SK-N-SH (cell line): ENCODE data around the gene CADM1. TPM values are rescaled to one million over a fixed set of nuclear protein-coding genes. Genes with fewer than 3 reads are reported as not detected.

Experiments used
- CTCF ChIA-PET: fragments of 300-600, 350-600 bp; formaldehyde crosslinking; extraction: SDS; loops from one replicate; lab custom pipeline; 2021; lab: Yijun Ruan, JAX
- POLR2A ChIA-PET: fragments of 350-600 bp; sonication (Branson Sonifier 250); formaldehyde crosslinking; extraction: SDS; loops from one replicate; lab custom pipeline; 2020; ENCODE audit warnings: antibody characterized with exemption, inconsistent platforms; lab: Yijun Ruan, JAX
- DNase-seq: peaks from one replicate; pipeline ENCODE4 v3.0.0; 2012
- H2AFZ ChIP-seq: fragments of 200-600 bp; sonication (generic); 2 replicates; pipeline ENCODE4 v1.8.1; 2016; ENCODE audit warnings: antibody characterized with exemption, mild to moderate bottlenecking, low read depth
- H3F3A ChIP-seq: fragments of 200-600 bp; sonication (generic); replicated peaks from 2 replicates; pipeline ENCODE3; 2016; ENCODE audit warnings: antibody characterized with exemption, mild to moderate bottlenecking; ENCODE audit not compliant: insufficient read depth
- H3K27ac ChIP-seq, 2 experiments: fragments of 200-500 bp in 1 of 2; fragments of 200-600 bp in 1 of 2; sonication (Bioruptor generic) in 1 of 2; sonication (generic), shearing (Covaris generic) in 1 of 2; 2 replicates each; pipeline versions ENCODE4 v1.5.1 to v1.6.1; 2014 to 2016; ENCODE audit warnings: low read depth in 2 of 2, inconsistent platforms in 1 of 2, low read length in 1 of 2, mild to moderate bottlenecking in 1 of 2, mixed read lengths in 1 of 2
- H3K27me3 ChIP-seq: fragments of 200-600 bp; sonication (generic), shearing (Covaris generic); 2 replicates; pipeline ENCODE4 v1.6.1; 2016; ENCODE audit warnings: mixed run types; ENCODE audit not compliant: insufficient read depth
- H3K36me3 ChIP-seq, 2 experiments: fragments of 200-500 bp in 1 of 2; fragments of 200-600 bp in 1 of 2; sonication (Bioruptor generic) in 1 of 2; sonication (generic) in 1 of 2; replicated peaks in 1 of 2; 2 replicates each; pipeline versions ENCODE3 to v1.5.1; 2014 to 2016; ENCODE audit warnings: low read length in 1 of 2, mild to moderate bottlenecking in 1 of 2; ENCODE audit not compliant: insufficient read depth in 2 of 2, control insufficient read depth in 1 of 2
- H3K4me1 ChIP-seq, 2 experiments: fragments of 200-500 bp in 1 of 2; fragments of 200-600 bp in 1 of 2; sonication (Bioruptor generic) in 1 of 2; sonication (generic), shearing (Covaris generic) in 1 of 2; 2 replicates each; pipeline versions ENCODE4 v1.5.1 to v1.6.1; 2014 to 2016; ENCODE audit warnings: low read depth in 1 of 2, low read length in 1 of 2, mixed run types in 1 of 2; ENCODE audit not compliant: insufficient read depth in 2 of 2, control insufficient read depth in 1 of 2
- H3K4me2 ChIP-seq: fragments of 200-600 bp; sonication (generic), shearing (Covaris generic); 2 replicates; pipeline ENCODE4 v1.6.1; 2017; ENCODE audit warnings: mixed run types
- H3K4me3 ChIP-seq, 2 experiments: fragments of 200-500 bp in 1 of 2; fragments of 200-600 bp in 1 of 2; sonication (Bioruptor generic) in 1 of 2; sonication (generic), shearing (Covaris generic) in 1 of 2; 2 replicates each; pipeline versions ENCODE4 v1.5.1 to v1.8.1; 2014 to 2016; ENCODE audit warnings: low read depth in 2 of 2, inconsistent platforms in 1 of 2, low read length in 1 of 2, mild to moderate bottlenecking in 1 of 2, mixed read lengths in 1 of 2, moderate library complexity in 1 of 2
- H3K79me2 ChIP-seq: fragments of 200-600 bp; sonication (generic); 2 replicates; pipeline ENCODE4 v1.8.1; 2017; ENCODE audit warnings: mild to moderate bottlenecking; ENCODE audit not compliant: insufficient read depth
- H3K9ac ChIP-seq: fragments of 200-600 bp; sonication (generic); 2 replicates; pipeline ENCODE4 v1.6.1; 2017; ENCODE audit warnings: mixed run types
- H3K9me2 ChIP-seq: fragments of 200-600 bp; sonication (generic); 2 replicates; pipeline ENCODE4 v1.6.1; 2017; ENCODE audit warnings: mixed run types
- H3K9me3 ChIP-seq: fragments of 200-600 bp; sonication (generic); 2 replicates; pipeline ENCODE4 v1.6.1; 2017; ENCODE audit warnings: mixed run types, mild to moderate bottlenecking, moderate library complexity
- H4K20me1 ChIP-seq: fragments of 200-600 bp; sonication (generic); 2 replicates; pipeline ENCODE4 v1.6.1; 2017; ENCODE audit warnings: mild to moderate bottlenecking, mixed run types; ENCODE audit not compliant: insufficient read depth
- CHD2 ChIP-seq: fragments of 150-350 bp; IDR thresholded peaks from 2 replicates; pipeline ENCODE4 v1.6.1; 2018; ENCODE audit warnings: low read length; ENCODE audit not compliant: partially characterized antibody
- EP300 ChIP-seq, 2 experiments: IDR thresholded peaks; 2 replicates each; pipeline versions ENCODE4 v1.4.0 to v1.6.1; 2012; ENCODE audit warnings: borderline replicate concordance in 1 of 2, low read depth in 1 of 2, low read length in 1 of 2
- FOXM1 ChIP-seq: IDR thresholded peaks from 2 replicates; pipeline ENCODE4 v1.4.0; 2012; ENCODE audit warnings: low read depth, mild to moderate bottlenecking
- MEF2A ChIP-seq: IDR thresholded peaks from 2 replicates; pipeline ENCODE4 v1.4.0; 2012; ENCODE audit warnings: low read depth, borderline replicate concordance
- POLR2AphosphoS5 ChIP-seq: IDR thresholded peaks from 2 replicates; pipeline ENCODE4 v1.6.1; 2012; ENCODE audit warnings: low read depth, low read length
- RCOR1 ChIP-seq: fragments of 150-350 bp; IDR thresholded peaks from 2 replicates; pipeline ENCODE4 v1.6.1; 2017; ENCODE audit warnings: antibody characterized with exemption, low read length
- REST ChIP-seq: IDR thresholded peaks from 2 replicates; pipeline ENCODE4 v1.6.1; 2012; ENCODE audit warnings: mild to moderate bottlenecking, low read depth, low read length, moderate library complexity
- RXRA ChIP-seq: IDR thresholded peaks from 2 replicates; pipeline ENCODE4 v1.4.0; 2012; ENCODE audit warnings: low read depth, mild to moderate bottlenecking, borderline replicate concordance
- TEAD4 ChIP-seq: IDR thresholded peaks from 2 replicates; pipeline ENCODE4 v1.4.0; 2012; ENCODE audit warnings: mild to moderate bottlenecking, borderline replicate concordance; ENCODE audit not compliant: insufficient read depth
- USF2 ChIP-seq: fragments of 150-350 bp; IDR thresholded peaks from 2 replicates; pipeline ENCODE4 v1.6.1; 2017; ENCODE audit warnings: antibody characterized with exemption, low read length, low read depth, borderline replicate concordance
- ZBTB33 ChIP-seq: IDR thresholded peaks from 2 replicates; pipeline ENCODE4 v1.4.0; 2012; ENCODE audit warnings: low read depth, borderline replicate concordance
- WGBS: methylation state at CpG from one replicate; pipeline ENCODE4 v1.1.6; 2017; ENCODE audit warnings: low lambda C conversion rate; 5-methylcytosine and 5-hydroxymethylcytosine counted together
- polyA plus RNA-seq, 3 experiments: library from polyadenylated mRNA; depleted of rRNA; stranded (reverse); fragments of >200 nt; gene quantifications; 2 replicates each; pipeline ENCODE4 v1.2.3, GENCODE V29; 2012

Gene CADM1
- polyA plus RNA-seq, 1 of the 3 experiments (the other 2 are of a cell fraction): 7.9 TPM

- TF ChIP-seq POLR2AphosphoS5 (no peak), ZBTB33 (no peak), RCOR1 (no peak), USF2 (no peak), REST (no peak), FOXM1 (no peak), MEF2A (no peak)
Observed at GRCh38 chr11:115263799-115264656, 240.2 kb downstream of the CADM1 start (continued).

GRCh38 chr11:115258216-115258615, 246.0 kb downstream of the CADM1 start:
- Histone ChIP-seq H3K27me3 (no peaks in the 10 kb centered on the region), H4K20me1 (no peaks in the 10 kb centered on the region), H3K9me2 (no peaks in the 10 kb centered on the region), H3K9ac (no peak overlapping the region), H3F3A (no peaks in the 10 kb centered on the region), H3K27ac (no peak overlapping the region), H3K79me2 (no peaks in the 10 kb centered on the region), H3K4me3 (no peak overlapping the region), H2AFZ (no peak overlapping the region), H3K4me1 (peaks cover 0 to 5% of the 10 kb centered on the region in 2 experiments; a peak in 2 of 4 replicates)
- POLR2A ChIA-PET: interaction anchor here (0.6 kb wide), 1 partner anchor 27 kb away, joined by 3 read pairs; no protein-coding TSS in a partner anchor
- WGBS: 76% methylated on average over 5 of the region's 5 CpGs
- DNase-seq: no peak
- CTCF ChIA-PET: interaction anchor here (0.7 to 1.6 kb wide), 4 partner anchors 18 to 43 kb away, joined by 3 to 4 read pairs (median 3); no protein-coding TSS in a partner anchor
- TF ChIP-seq RXRA (no peak), TEAD4 (no peak), CHD2 (no peak), EP300 (IDR thresholded peaks at IDR 0.05; ENCODE audit: borderline replicate concordance in 1 of 2, low read depth in 1 of 2, low read length in 1 of 2) (no peak)
- TF ChIP-seq, all 33 proteins: peak for 0
- Histone ChIP-seq H3K4me2 (no peak overlapping the region), H3K9me3 (no peaks in the 10 kb centered on the region), H3K36me3 (no peaks in the 10 kb centered on the region)
